Esophagus squamous epithelium (tissue), 5 donors: ENCODE measurements around the gene SLC7A6OS. TPM values are rescaled to one million over a fixed set of nuclear protein-coding genes. Genes with fewer than 3 reads are reported as not detected.
"Not testable (repeated sequence)": the region's sequence is repeated elsewhere in the genome, so short reads cannot be mapped to it uniquely, and the experiment has no call there.

Source experiments
- DNase-seq: peaks from one replicate; lab custom pipeline; 2025; lab: John Stamatoyannopoulos, UW
- H3K27ac ChIP-seq, 4 donors: fragments of 200-600 bp; sonication (generic); one replicate each; pipeline ENCODE4 v1.5.1; 2016 to 2019; ENCODE audit warnings: mild to moderate bottlenecking in 1 of 4
- H3K27me3 ChIP-seq, 4 donors: fragments of 200-600 bp; sonication (generic); 1 replicate in 3 of 4; 2 replicates in 1 of 4; pipeline versions ENCODE4 v1.5.1 to v1.6.0; 2017 to 2021; ENCODE audit warnings: antibody characterized with exemption in 1 of 4
- H3K36me3 ChIP-seq, 3 donors: fragments of 200-600 bp; sonication (generic); one replicate each; pipeline ENCODE4 v1.5.1; 2016 to 2019
- H3K4me1 ChIP-seq, 3 donors: fragments of 200-600 bp; sonication (generic); one replicate each; pipeline ENCODE4 v1.5.1; 2017 to 2019
- H3K4me3 ChIP-seq, 4 donors: fragments of 200-600 bp; sonication (generic); 1 replicate in 3 of 4; 2 replicates in 1 of 4; pipeline ENCODE4 v1.5.1; 2016 to 2019; ENCODE audit warnings: mild to moderate bottlenecking in 2 of 4, moderate library complexity in 1 of 4
- H3K9me3 ChIP-seq, 3 donors: fragments of 200-600 bp; sonication (generic); one replicate each; pipeline ENCODE4 v1.5.1; 2016 to 2019
- POLR2A ChIP-seq, 4 donors: fragments of 450-650 bp; IDR thresholded peaks; one replicate each; pipeline ENCODE4 v1.6.1; 2017; ENCODE audit warnings: antibody characterized with exemption in 4 of 4, mild to moderate bottlenecking in 4 of 4, moderate library complexity in 3 of 4
- WGBS, 2 donors: methylation state at CpG; one replicate each; pipeline ENCODE4 v1.1.5; 2018; 5-methylcytosine and 5-hydroxymethylcytosine counted together
- intact Hi-C: fragments of 100-400 bp; cut with DNase I; formaldehyde crosslinking; loops from one replicate; pipeline ENCODE4 v1.15.0; 2022
- total RNA-seq, 4 donors: library from RNA; depleted of rRNA; stranded (reverse); fragments of >200 nt; gene quantifications; one replicate each; pipeline ENCODE4 v1.1.0, GENCODE V29; 2016
- TF ChIP-seq, protein P1 (sequence below), 6 experiments: fragments of 450-650 bp in 4 of 6; fragments of 200-600 bp in 2 of 6; sonication (generic) in 2 of 6; IDR thresholded peaks; one replicate each; pipeline ENCODE4 v1.5.1; 2016 to 2019; ENCODE audit warnings: antibody characterized with exemption in 6 of 6, mild to moderate bottlenecking in 4 of 6, moderate library complexity in 4 of 6
- donor health status: DM: yes; HTN: yes; CAD: no.

SLC7A6OS gene
- total RNA-seq, 4 donors from 2014 or later: 4.5 to 16.2 (median 6.7) TPM

DNA sequence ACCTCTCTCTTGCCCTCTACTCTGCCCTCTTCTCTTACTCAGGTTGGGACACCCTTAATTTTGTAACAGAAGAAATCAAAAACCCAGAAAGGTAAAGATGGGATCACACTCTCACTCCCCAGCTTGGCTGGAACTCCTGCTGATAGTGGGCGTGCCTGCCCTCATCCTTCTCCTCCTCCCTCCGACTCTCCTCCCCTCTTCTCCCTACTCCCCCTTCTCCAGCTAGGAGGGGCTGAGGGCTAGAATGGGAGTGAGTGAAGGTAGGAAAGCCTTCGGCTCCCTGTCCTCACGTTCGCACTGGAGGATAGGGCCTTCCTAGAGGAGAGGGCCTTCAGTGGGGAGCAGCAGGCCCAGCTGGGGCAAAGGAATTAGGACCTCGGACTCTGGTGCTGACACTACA lies 20.3 kb downstream of the SLC7A6OS start:
- no peak overlapping the region for H3K4me3 ChIP-seq
- no peaks in the 10 kb centered on the region for H3K9me3 ChIP-seq
- TF ChIP-seq, protein P1, sequence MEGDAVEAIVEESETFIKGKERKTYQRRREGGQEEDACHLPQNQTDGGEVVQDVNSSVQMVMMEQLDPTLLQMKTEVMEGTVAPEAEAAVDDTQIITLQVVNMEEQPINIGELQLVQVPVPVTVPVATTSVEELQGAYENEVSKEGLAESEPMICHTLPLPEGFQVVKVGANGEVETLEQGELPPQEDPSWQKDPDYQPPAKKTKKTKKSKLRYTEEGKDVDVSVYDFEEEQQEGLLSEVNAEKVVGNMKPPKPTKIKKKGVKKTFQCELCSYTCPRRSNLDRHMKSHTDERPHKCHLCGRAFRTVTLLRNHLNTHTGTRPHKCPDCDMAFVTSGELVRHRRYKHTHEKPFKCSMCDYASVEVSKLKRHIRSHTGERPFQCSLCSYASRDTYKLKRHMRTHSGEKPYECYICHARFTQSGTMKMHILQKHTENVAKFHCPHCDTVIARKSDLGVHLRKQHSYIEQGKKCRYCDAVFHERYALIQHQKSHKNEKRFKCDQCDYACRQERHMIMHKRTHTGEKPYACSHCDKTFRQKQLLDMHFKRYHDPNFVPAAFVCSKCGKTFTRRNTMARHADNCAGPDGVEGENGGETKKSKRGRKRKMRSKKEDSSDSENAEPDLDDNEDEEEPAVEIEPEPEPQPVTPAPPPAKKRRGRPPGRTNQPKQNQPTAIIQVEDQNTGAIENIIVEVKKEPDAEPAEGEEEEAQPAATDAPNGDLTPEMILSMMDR (IDR thresholded peaks at IDR 0.05): no peak
- no peak for TF ChIP-seq POLR2A (IDR thresholded peaks at IDR 0.05)
- peaks cover 9 to 51% (median 34%) of the 10 kb centered on the region in 3 donors for H3K4me1 ChIP-seq
- H3K27me3 ChIP-seq: no peaks in the 10 kb centered on the region
- peaks cover 6 to 73% (median 11%) of the 10 kb centered on the region in 3 donors for H3K36me3 ChIP-seq
- WGBS, 2 donors: 60 to 73% methylated on average over 3 of the region's 6 CpGs
- DNase-seq: no peak
- peak overlapping the region in 3 of 4 donors; percentile 39 to 73 (median 51) for H3K27ac ChIP-seq
- intact Hi-C loops: loop anchor here (10.0 kb wide), 1 partner anchor 64 kb away; no protein-coding TSS in a partner anchor

DNA sequence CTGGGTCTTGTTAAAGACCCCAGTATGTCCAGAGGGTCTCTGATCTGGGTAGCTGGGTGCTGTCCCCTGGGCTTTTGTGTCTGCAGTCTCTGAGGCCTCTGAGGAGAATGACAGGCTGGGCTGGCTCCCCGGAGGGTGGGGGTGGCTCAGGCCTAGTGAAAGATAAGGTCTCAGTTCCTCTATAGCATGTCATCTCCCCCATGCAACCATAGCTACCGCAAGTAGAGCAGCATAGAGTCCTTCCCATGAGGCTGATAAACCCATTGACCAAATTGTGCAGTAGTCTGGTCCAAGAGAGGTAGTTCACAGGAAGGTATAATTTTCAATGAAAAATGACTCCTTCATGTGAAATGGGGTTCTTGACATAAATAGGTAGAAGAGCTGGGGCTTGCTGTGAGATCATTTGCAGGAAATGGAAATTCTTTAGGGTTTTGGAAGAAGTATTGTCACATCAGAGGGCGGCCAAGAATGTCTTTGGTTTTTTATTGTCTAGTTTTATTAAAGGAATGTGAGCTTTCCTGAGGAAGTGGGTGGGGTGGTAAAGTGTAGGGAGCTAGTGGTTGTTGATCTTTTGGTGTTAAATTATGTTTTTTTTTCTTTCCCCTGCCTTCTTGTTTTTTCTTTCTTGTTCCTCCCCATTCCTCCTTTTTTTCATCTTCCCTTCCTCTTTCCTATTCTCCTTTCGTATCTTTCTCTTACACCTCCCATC lies 21.0 kb downstream of the SLC7A6OS start:
- peaks cover 6 to 66% (median 11%) of the 10 kb centered on the region in 3 donors for H3K36me3 ChIP-seq
- no peaks in the 10 kb centered on the region for H3K27me3 ChIP-seq
- peak overlapping the region in 3 of 4 donors; percentile 38 to 73 (median 39) for H3K27ac ChIP-seq
- TF ChIP-seq, protein P1 (IDR thresholded peaks at IDR 0.05): no peak
- no peak for TF ChIP-seq POLR2A (IDR thresholded peaks at IDR 0.05)
- peaks cover 9 to 57% (median 40%) of the 10 kb centered on the region in 3 donors for H3K4me1 ChIP-seq
- WGBS, 2 donors: 47 to 74% methylated on average over 3 to 4 of the region's 4 CpGs
- intact Hi-C loops: loop anchor here (10.0 kb wide), 1 partner anchor 65 kb away; no protein-coding TSS in a partner anchor
- no peak overlapping the region for H3K4me3 ChIP-seq
- no peak for DNase-seq
- no peaks in the 10 kb centered on the region for H3K9me3 ChIP-seq

GRCh38 chr16:68289202-68289601 lies 21.5 kb downstream of the SLC7A6OS start:
- Histone ChIP-seq H3K27ac (peak overlapping the region in 3 of 4 donors; percentile 38 to 73 (median 55)), H3K27me3 (no peaks in the 10 kb centered on the region), H3K4me3 (no peak overlapping the region), H3K4me1 (peaks cover 9 to 63% (median 46%) of the 10 kb centered on the region in 3 donors), H3K36me3 (peaks cover 6 to 60% (median 11%) of the 10 kb centered on the region in 3 donors), H3K9me3 (no peaks in the 10 kb centered on the region)
- DNase-seq: no peak
- TF ChIP-seq POLR2A (IDR thresholded peaks at IDR 0.05): no peak
- TF ChIP-seq, protein P1 (IDR thresholded peaks at IDR 0.05): no peak
- WGBS, 2 donors: 86 to 95% methylated on average over 2 of the region's 2 CpGs
- intact Hi-C loops: no loop called here

DNA sequence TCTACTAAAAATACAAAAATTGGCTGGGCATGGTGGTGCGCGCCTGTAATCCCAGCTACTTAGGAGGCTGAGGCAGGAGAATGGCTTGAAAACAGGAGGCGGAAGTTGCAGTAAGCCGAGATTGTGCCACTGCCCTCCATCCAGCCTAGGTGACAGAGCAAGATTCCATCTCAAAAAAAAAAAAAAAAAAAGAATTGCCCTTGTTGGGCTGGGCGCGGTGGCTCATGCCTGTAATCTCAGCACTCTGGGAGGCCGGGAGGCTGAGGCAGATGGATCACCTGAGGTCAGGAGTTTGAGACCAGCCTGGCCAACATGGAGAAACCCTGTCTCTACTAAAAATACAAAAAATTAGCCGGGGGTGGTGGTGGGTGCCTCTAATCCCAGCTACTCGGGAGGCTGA lies 21.9 kb downstream of the SLC7A6OS start:
- 75 to 85% methylated on average over 5 to 8 of the region's 9 CpGs for WGBS, 2 donors
- DNase-seq: not testable (repeated sequence)
- H3K4me1 ChIP-seq: peaks cover 9 to 67% (median 48%) of the 10 kb centered on the region in 3 donors

DNA sequence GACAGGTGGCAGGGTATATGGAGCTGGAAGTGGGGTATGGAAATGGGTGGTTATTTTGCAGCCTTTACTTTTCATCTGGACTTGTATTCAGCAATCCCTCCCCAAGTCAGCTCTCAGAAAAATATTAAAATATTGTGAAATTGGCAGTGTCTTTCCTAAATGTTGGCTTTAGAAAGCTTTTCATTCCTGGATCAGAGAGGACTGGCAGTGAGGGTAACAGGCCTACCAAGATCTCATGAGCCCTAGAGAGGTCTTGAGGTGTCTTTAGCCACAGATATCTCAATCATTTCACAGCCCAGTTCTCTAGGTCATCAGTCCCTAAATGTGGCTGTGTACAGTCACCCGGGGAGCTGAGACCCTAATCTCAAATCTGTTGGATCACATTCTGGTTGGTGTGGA lies 22.5 kb downstream of the SLC7A6OS start:
- TF ChIP-seq, protein P1 (IDR thresholded peaks at IDR 0.05): no peak
- TF ChIP-seq POLR2A (IDR thresholded peaks at IDR 0.05): no peak
- no peak overlapping the region for H3K4me3 ChIP-seq
- 100% methylated on average over 1 of the region's 1 CpG; no CpG with 5 or more reads in 1 of the 2 donors for WGBS, 2 donors
- intact Hi-C loops: no loop called here
- no peaks in the 10 kb centered on the region for H3K27me3 ChIP-seq
- peaks cover 6 to 51% (median 11%) of the 10 kb centered on the region in 3 donors for H3K36me3 ChIP-seq
- no peaks in the 10 kb centered on the region for H3K9me3 ChIP-seq
- H3K27ac ChIP-seq: peak overlapping the region in 3 of 4 donors; percentile 55 to 86 (median 73)
- H3K4me1 ChIP-seq: peaks cover 9 to 73% (median 48%) of the 10 kb centered on the region in 3 donors
- no peak for DNase-seq

More for the DNA sequence above, 21.9 kb downstream of the SLC7A6OS start:
- H3K27ac ChIP-seq: peak overlapping the region in 3 of 4 donors; percentile 55 to 86 (median 73)
- H3K4me3 ChIP-seq, intact Hi-C loops, H3K27me3 ChIP-seq, H3K9me3 ChIP-seq: not testable (repeated sequence)
- H3K36me3 ChIP-seq: peaks cover 6 to 56% (median 11%) of the 10 kb centered on the region in 3 donors
